Gastrocnemius medialis (tissue), 4 donors: ENCODE data around the gene TH. TPM values are rescaled to one million over a fixed set of nuclear protein-coding genes. Genes with fewer than 3 reads are reported as not detected.

Experiments
- ATAC-seq, 2 donors: fragments of 150-250 bp; one replicate each; pipeline ENCODE4 v1.9.1; 2016
- DNase-seq, 2 donors: peaks; one replicate each; pipeline ENCODE4 v3.0.0-alpha.2; 2019
- H3K27ac ChIP-seq, 4 donors: fragments of 200-600 bp; sonication (generic); 1 replicate in 1 of 4; 2 replicates in 3 of 4; pipeline ENCODE4 v1.5.1; 2016 to 2018; ENCODE audit warnings: mild to moderate bottlenecking in 2 of 4, moderate library complexity in 1 of 4
- H3K27me3 ChIP-seq, 3 donors: fragments of 200-600 bp; sonication (generic) in 2 of 3; 1 replicate in 1 of 3; 2 replicates in 2 of 3; pipeline versions ENCODE4 v1.5.1 to v1.6.0; 2016 to 2019; ENCODE audit warnings: mild to moderate bottlenecking in 1 of 3, moderate library complexity in 1 of 3
- H3K36me3 ChIP-seq, 2 donors: fragments of 200-600 bp; sonication (generic) in 1 of 2; one replicate each; pipeline ENCODE4 v1.5.1; 2017 to 2018
- H3K4me1 ChIP-seq, 2 donors: fragments of 200-600 bp; sonication (generic) in 1 of 2; one replicate each; pipeline ENCODE4 v1.5.1; 2016 to 2017; ENCODE audit warnings: mild to moderate bottlenecking in 2 of 2
- H3K4me3 ChIP-seq, 4 donors: fragments of 200-600 bp; sonication (generic) in 3 of 4; 1 replicate in 1 of 4; 2 replicates in 3 of 4; pipeline ENCODE4 v1.5.1; 2016 to 2019; ENCODE audit warnings: mild to moderate bottlenecking in 2 of 4
- H3K9me3 ChIP-seq, 3 donors: fragments of 200-600 bp; sonication (generic) in 2 of 3; 1 replicate in 1 of 3; 2 replicates in 2 of 3; pipeline ENCODE4 v1.5.1; 2016 to 2019
- CTCF ChIP-seq, 5 experiments: fragments of 450-650 bp in 3 of 5; fragments of 200-600 bp in 2 of 5; sonication (generic) in 2 of 5; IDR thresholded peaks in 4 of 5; conservative IDR thresholded peaks in 1 of 5; 1 replicate in 4 of 5; 2 replicates in 1 of 5; pipeline ENCODE4 v1.5.1; 2016 to 2019; ENCODE audit warnings: antibody characterized with exemption in 5 of 5, mild to moderate bottlenecking in 3 of 5, moderate library complexity in 3 of 5
- POLR2A ChIP-seq, 2 donors: fragments of 450-650 bp; IDR thresholded peaks; one replicate each; pipeline ENCODE4 v1.6.1; 2017; ENCODE audit warnings: antibody characterized with exemption in 2 of 2, mild to moderate bottlenecking in 2 of 2, moderate library complexity in 2 of 2
- in situ Hi-C, 4 donors: fragments of 200-750 bp; cut with MboI; loops; one replicate each; pipeline versions ENCODE4 v1.15.0 to v1.8.0; 2017; ENCODE audit warnings: low sequenced_read_pairs in 4 of 4
- intact Hi-C: fragments of 100-400 bp; cut with DNase I; formaldehyde crosslinking; loops from one replicate; pipeline ENCODE4 v1.15.1; 2023; ENCODE audit warnings: low total_unique reads
- total RNA-seq, 4 donors: library from RNA; depleted of rRNA; stranded (reverse); fragments of >200 nt; gene quantifications; one replicate each; pipeline versions ENCODE4 v1.1.0 to v1.2.3, GENCODE V29; 2016

TH gene
- total RNA-seq, 4 donors from 2014 or later, result not detected

DNA sequence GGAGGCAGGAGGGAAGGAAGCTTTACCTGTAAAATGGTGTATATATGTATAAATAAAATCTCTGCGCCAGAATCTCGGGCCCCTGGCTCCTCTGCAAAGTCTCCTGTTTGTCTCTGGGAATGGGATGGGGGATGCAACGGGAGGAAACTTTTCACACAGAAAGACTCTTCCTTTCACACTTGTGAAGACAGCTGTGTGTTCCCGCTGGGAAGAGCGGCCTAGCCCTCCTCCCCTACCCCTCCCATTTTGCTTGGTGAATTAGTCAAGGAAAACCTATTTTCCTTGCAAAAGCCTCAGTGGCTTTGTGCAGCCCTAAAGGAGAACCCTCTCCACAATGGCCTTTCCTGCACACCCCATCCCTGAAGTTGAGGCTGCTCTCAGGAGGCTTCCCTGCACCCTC, 23.0 kb downstream of the TH start:
- DNase-seq, result no peak
- in situ Hi-C loops, result loop anchor here in 1 of 4 donors (25.0 kb wide), 1 partner anchor 111 kb away; no protein-coding TSS in a partner anchor
- Histone ChIP-seq H3K9me3 (no peaks in the 10 kb centered on the region), H3K4me1 (peaks cover 16 to 27% of the 10 kb centered on the region in 2 donors), H3K27ac (no peak overlapping the region), H3K36me3 (no peaks in the 10 kb centered on the region), H3K27me3 (peaks cover 27 to 36% (median 28%) of the 10 kb centered on the region in 3 donors), H3K4me3 (no peak overlapping the region)
- ATAC-seq, result no peak
- TF ChIP-seq CTCF (IDR thresholded peaks at IDR 0.05 in 4 of 5, conservative IDR thresholded peaks at IDR 0.05 in 1 of 5) (no peak), POLR2A (IDR thresholded peaks at IDR 0.05) (no peak)
- intact Hi-C loops, result no loop called here

- Histone ChIP-seq H3K4me1 (peaks cover 16 to 27% of the 10 kb centered on the region in 2 donors), H3K36me3 (no peaks in the 10 kb centered on the region), H3K27me3 (peaks cover 38 to 48% (median 39%) of the 10 kb centered on the region in 3 donors), H3K4me3 (no peak overlapping the region), H3K27ac (no peak overlapping the region), H3K9me3 (no peaks in the 10 kb centered on the region)
- in situ Hi-C loops, result loop anchor here in 1 of 4 donors (25.0 kb wide), 1 partner anchor 110 kb away; no protein-coding TSS in a partner anchor
- no peak for TF ChIP-seq CTCF (IDR thresholded peaks at IDR 0.05 in 4 of 5, conservative IDR thresholded peaks at IDR 0.05 in 1 of 5)
- TF ChIP-seq POLR2A (IDR thresholded peaks at IDR 0.05), result no peak
- intact Hi-C loops, result no loop called here
- DNase-seq, result no peak
- no peak for ATAC-seq
Measured at GRCh38 chr11:2147391-2147790, 24.2 kb downstream of the TH start.

GRCh38 chr11:2146051-2146450, 25.6 kb downstream of the TH start:
- Histone ChIP-seq H3K36me3 (no peaks in the 10 kb centered on the region), H3K9me3 (no peaks in the 10 kb centered on the region), H3K27ac (no peak overlapping the region), H3K4me3 (no peak overlapping the region), H3K27me3 (peaks cover 49 to 62% (median 52%) of the 10 kb centered on the region in 3 donors), H3K4me1 (peaks cover 12 to 23% of the 10 kb centered on the region in 2 donors)
- DNase-seq (no peak), ATAC-seq (no peak)
- in situ Hi-C loops (loop anchor here in 1 of 4 donors (25.0 kb wide), 1 partner anchor 109 kb away; no protein-coding TSS in a partner anchor), intact Hi-C loops (no loop called here)
- TF ChIP-seq POLR2A (IDR thresholded peaks at IDR 0.05) (no peak), CTCF (IDR thresholded peaks at IDR 0.05 in 4 of 5, conservative IDR thresholded peaks at IDR 0.05 in 1 of 5) (no peak)

- Histone ChIP-seq H3K4me3 (peak overlapping the region in 3 of 4 donors; percentile 19 to 54 (median 27)), H3K27ac (no peak overlapping the region), H3K9me3 (no peaks in the 10 kb centered on the region), H3K27me3 (peaks cover 63 to 75% (median 66%) of the 10 kb centered on the region in 3 donors), H3K36me3 (no peaks in the 10 kb centered on the region), H3K4me1 (peaks cover 7 to 15% of the 10 kb centered on the region in 2 donors)
- no peak for TF ChIP-seq CTCF (IDR thresholded peaks at IDR 0.05 in 4 of 5, conservative IDR thresholded peaks at IDR 0.05 in 1 of 5)
- no peak for TF ChIP-seq POLR2A (IDR thresholded peaks at IDR 0.05)
- intact Hi-C loops, result loop anchor here (5.0 kb wide), 1 partner anchor 52 kb away; no protein-coding TSS in a partner anchor
- no peak for DNase-seq
- in situ Hi-C loops, result loop anchor here in 1 of 4 donors (25.0 kb wide), 1 partner anchor 107 kb away; no protein-coding TSS in a partner anchor
- no peak for ATAC-seq
Measured at GRCh38 chr11:2144544-2145248, 26.9 kb downstream of the TH start.
